Osteoblast (primary cell): ENCODE data around the gene PAX6. TPM values are rescaled to one million over a fixed set of nuclear protein-coding genes. Genes with fewer than 3 reads are reported as not detected.

Experiments
- DNase-seq: peaks from one replicate; pipeline ENCODE4 v3.0.0; 2011; ENCODE audit warnings: low spot score, mixed read lengths; ENCODE audit not compliant: insufficient read length; ENCODE audit errors: missing footprints
- H2AFZ ChIP-seq: 2 replicates; pipeline ENCODE4 v1.6.0; 2011; ENCODE audit warnings: mild to moderate bottlenecking, low read length
- H3K27ac ChIP-seq: 2 replicates; pipeline ENCODE4 v1.5.1; 2011; ENCODE audit warnings: mild to moderate bottlenecking, low read depth, low read length, moderate library complexity
- H3K27me3 ChIP-seq: 2 replicates; pipeline ENCODE4 v1.6.0; 2012; ENCODE audit warnings: mild to moderate bottlenecking, control low read depth, inconsistent platforms, low read length, moderate library complexity; ENCODE audit not compliant: insufficient read depth
- H3K36me3 ChIP-seq: 2 replicates; pipeline ENCODE4 v1.5.1; 2011; ENCODE audit warnings: mild to moderate bottlenecking, low read length, control low read depth, moderate library complexity; ENCODE audit not compliant: insufficient read depth
- H3K4me1 ChIP-seq: 2 replicates; pipeline ENCODE4 v1.5.1; 2011; ENCODE audit warnings: mild to moderate bottlenecking, low read length, control low read depth, moderate library complexity; ENCODE audit not compliant: insufficient read depth
- H3K4me2 ChIP-seq: 2 replicates; pipeline ENCODE4 v1.6.0; 2011; ENCODE audit warnings: mild to moderate bottlenecking, low read length; ENCODE audit not compliant: insufficient read depth
- H3K4me3 ChIP-seq: fragments of 200-600 bp; sonication (generic); 3 replicates; pipeline ENCODE4 v1.5.1; 2012; ENCODE audit warnings: mild to moderate bottlenecking, low read length, inconsistent platforms; ENCODE audit not compliant: insufficient read depth
- H3K79me2 ChIP-seq: 2 replicates; pipeline ENCODE4 v1.6.0; 2012; ENCODE audit warnings: mild to moderate bottlenecking, low read length, control low read depth, inconsistent platforms; ENCODE audit not compliant: insufficient read depth
- H3K9me3 ChIP-seq: 2 replicates; pipeline ENCODE4 v1.5.1; 2011; ENCODE audit warnings: low read depth, low read length, control low read depth
- H4K20me1 ChIP-seq: 2 replicates; pipeline ENCODE4 v1.6.0; 2012; ENCODE audit warnings: mild to moderate bottlenecking, low read length, control low read depth; ENCODE audit not compliant: insufficient read depth
- total RNA-seq: library from RNA; depleted of rRNA; stranded (reverse); fragments of >200 nt; gene quantifications from 2 replicates; pipeline ENCODE4 v1.2.3, GENCODE V29; 2012
- TF ChIP-seq, protein P1 (sequence below): IDR thresholded peaks from 2 replicates; pipeline ENCODE4 v1.5.1; 2011; ENCODE audit warnings: mild to moderate bottlenecking, low read depth, low read length, moderate library complexity; ENCODE audit errors: extremely low read depth

PAX6 gene
- total RNA-seq, 1 donor, result 0.36 TPM

DNA sequence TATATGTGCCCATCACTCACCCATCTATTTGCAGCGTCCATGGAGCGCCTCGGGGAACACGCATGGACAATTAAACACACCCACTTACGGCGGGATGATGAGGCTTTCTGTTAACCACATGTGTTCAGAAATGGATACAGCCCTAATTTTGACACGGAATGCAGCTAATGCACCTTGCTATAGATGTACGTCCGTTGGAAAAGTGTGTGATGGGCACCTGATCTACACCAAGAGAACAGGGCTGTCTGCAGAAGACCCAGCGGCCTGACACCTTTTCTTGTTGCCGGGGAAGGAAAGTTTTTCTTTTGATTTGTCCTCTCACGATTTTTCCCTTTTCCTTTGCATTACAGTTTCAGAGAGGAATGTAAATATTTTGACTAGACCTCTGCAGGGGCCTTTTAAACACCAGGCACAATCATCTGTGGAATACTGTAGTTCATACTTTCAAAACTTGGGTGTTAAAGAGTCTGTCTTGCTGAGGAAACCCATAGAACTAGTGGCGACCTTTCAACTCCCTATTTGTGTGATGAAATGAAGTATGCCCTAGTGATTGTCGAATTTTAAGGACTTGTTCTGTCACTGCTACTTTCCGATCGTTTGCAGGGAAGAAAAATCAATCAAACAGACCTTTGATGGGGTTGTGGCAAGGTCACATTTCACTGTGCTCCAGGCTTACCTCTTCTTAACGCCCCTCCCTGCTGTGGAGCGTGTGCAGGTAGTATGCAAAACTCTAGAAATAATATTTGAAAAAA lies 16.5 kb upstream of the PAX6 start:
- H3K4me1 ChIP-seq, result no peaks in the 10 kb centered on the region
- no peaks in the 10 kb centered on the region for H3K36me3 ChIP-seq
- no peak overlapping the region for H3K4me3 ChIP-seq
- no peak overlapping the region for H2AFZ ChIP-seq
- H3K27me3 ChIP-seq, result peaks cover 99% of the 10 kb centered on the region
- no peaks in the 10 kb centered on the region for H3K9me3 ChIP-seq
- H3K4me2 ChIP-seq, result peak overlapping the region; percentile 36
- DNase-seq, result peak; percentile 41
- no peaks in the 10 kb centered on the region for H3K79me2 ChIP-seq
- TF ChIP-seq, protein P1, sequence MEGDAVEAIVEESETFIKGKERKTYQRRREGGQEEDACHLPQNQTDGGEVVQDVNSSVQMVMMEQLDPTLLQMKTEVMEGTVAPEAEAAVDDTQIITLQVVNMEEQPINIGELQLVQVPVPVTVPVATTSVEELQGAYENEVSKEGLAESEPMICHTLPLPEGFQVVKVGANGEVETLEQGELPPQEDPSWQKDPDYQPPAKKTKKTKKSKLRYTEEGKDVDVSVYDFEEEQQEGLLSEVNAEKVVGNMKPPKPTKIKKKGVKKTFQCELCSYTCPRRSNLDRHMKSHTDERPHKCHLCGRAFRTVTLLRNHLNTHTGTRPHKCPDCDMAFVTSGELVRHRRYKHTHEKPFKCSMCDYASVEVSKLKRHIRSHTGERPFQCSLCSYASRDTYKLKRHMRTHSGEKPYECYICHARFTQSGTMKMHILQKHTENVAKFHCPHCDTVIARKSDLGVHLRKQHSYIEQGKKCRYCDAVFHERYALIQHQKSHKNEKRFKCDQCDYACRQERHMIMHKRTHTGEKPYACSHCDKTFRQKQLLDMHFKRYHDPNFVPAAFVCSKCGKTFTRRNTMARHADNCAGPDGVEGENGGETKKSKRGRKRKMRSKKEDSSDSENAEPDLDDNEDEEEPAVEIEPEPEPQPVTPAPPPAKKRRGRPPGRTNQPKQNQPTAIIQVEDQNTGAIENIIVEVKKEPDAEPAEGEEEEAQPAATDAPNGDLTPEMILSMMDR, result no peak
- H4K20me1 ChIP-seq, result no peaks in the 10 kb centered on the region
- H3K27ac ChIP-seq, result no peak overlapping the region

DNA sequence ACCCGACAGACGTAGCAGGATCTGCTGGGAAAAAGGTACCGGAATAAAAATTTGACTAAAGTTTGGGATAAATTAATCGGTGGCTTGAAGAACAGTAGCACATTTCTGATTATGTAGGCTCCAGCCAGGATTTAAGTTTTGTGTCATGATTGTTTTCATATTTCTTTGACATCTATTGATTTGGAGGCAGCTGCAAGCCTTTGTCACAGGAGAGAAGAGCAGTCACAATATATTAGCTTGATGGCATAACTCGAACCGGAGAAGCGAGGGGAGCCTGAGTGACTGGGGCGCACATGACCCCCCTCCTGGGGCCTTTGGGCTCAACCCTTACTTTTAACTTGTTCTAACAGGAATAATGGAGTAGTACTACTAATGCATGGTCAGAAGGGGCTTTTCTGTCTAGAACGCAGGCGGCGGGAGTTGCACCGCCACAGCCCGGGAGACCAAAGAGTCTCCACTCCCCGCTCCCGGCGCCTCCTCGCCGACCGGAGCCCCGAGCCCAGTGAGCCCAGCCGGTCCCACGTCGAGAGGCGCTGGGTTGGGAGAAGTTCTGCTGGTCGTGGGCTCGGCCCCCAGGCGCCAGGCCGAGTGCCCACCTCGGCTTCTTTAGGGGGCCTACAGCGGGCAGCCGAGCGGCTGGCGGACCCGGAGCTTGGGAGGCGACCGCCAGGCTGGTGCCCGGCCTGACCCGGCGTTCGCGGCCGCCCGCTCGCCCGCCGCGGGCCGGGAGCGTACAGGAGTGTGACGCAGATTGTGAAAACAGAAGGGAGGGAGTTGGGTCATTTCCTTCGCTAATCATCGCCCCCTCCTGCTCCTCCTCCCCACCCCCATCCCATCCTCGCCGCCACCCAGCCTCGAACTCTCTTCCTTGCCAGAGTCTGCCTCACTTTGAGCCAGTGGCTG lies 15.7 kb upstream of the PAX6 start:
- no peaks in the 10 kb centered on the region for H3K36me3 ChIP-seq
- no peaks in the 10 kb centered on the region for H3K9me3 ChIP-seq
- peak; percentile 66 for DNase-seq
- no peak overlapping the region for H3K27ac ChIP-seq
- H3K4me2 ChIP-seq, result peak overlapping the region; percentile 36
- no peak overlapping the region for H2AFZ ChIP-seq
- no peak overlapping the region for H3K4me3 ChIP-seq
- H3K79me2 ChIP-seq, result no peaks in the 10 kb centered on the region
- no peaks in the 10 kb centered on the region for H4K20me1 ChIP-seq
- TF ChIP-seq, protein P1, result no peak
- no peaks in the 10 kb centered on the region for H3K4me1 ChIP-seq
- peaks cover 99% of the 10 kb centered on the region for H3K27me3 ChIP-seq

DNA sequence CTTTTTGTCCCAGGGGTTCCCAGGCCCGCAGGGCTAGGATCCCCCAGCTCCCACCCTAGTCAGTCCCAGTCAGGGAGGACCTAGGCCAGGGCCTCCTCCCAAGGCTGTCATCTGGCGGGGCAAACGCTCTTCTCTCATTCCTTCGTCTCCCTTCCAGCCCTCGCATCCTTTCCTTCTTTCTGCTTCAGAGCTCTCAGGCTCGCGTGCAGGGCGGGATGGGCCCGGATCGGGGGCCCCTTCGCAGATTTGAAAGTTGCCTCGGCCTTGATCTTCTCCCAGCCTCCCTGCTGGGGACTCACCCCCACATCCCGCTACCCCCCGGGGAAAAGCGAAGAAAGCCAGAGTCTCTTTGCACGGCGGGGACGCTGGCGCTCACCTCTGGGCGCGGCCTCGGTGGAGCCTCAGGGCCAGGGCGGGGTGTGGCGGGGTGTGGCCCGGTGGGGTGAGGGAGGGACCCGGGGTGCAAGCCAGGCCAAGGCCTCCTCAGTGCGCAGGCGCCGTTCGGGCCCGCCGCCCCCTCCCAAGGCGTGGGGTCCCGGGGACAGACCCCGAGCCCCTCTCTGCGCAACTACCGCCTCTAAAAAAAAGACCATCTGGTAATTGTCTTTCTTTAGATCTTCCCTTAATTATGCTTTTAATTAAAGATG lies 14.8 kb upstream of the PAX6 start:
- H3K79me2 ChIP-seq, result no peaks in the 10 kb centered on the region
- no peak overlapping the region for H3K4me2 ChIP-seq
- H3K36me3 ChIP-seq, result no peaks in the 10 kb centered on the region
- TF ChIP-seq, protein P1, result no peak
- no peaks in the 10 kb centered on the region for H4K20me1 ChIP-seq
- H3K27ac ChIP-seq, result no peak overlapping the region
- DNase-seq, result peak; percentile 73
- no peak overlapping the region for H2AFZ ChIP-seq
- no peak overlapping the region for H3K4me3 ChIP-seq
- H3K4me1 ChIP-seq, result no peaks in the 10 kb centered on the region
- H3K9me3 ChIP-seq, result no peaks in the 10 kb centered on the region
- H3K27me3 ChIP-seq, result peaks cover 99% of the 10 kb centered on the region
